HAP-1 (cell line): ENCODE measurements around the gene TRMT10B.
A peak's percentile ranks its signal among the peaks of the same experiment; 100 is the strongest.
"Not testable (repeated sequence)": the region's sequence is repeated elsewhere in the genome, so short reads cannot be mapped to it uniquely, and the experiment has no call there.

Experiments used
- DNase-seq, 2 experiments: peaks; one replicate each; pipeline ENCODE4 v3.0.0-alpha.2; 2016 to 2020; ENCODE audit warnings: low spot score in 2 of 2
- H3K27me3 ChIP-seq: fragments of 250-450 bp; sonication (Bioruptor Pico); 2 replicates; pipeline ENCODE4 v1.5.1; 2020; ENCODE audit warnings: low read depth, mild to moderate bottlenecking, moderate library complexity
- H3K36me3 ChIP-seq: fragments of 250-450 bp; sonication (Bioruptor Pico); replicated peaks from 2 replicates; pipeline ENCODE4 v1.5.1; 2020; ENCODE audit warnings: mild to moderate bottlenecking
- H3K4me1 ChIP-seq: fragments of 250-450 bp; sonication (Bioruptor Pico); 2 replicates; pipeline ENCODE4 v1.5.1; 2020; ENCODE audit warnings: mild to moderate bottlenecking
- H3K4me3 ChIP-seq: fragments of 250-450 bp; sonication (Bioruptor Pico); 2 replicates; pipeline ENCODE4 v1.5.1; 2020; ENCODE audit warnings: mild to moderate bottlenecking, moderate library complexity
- H3K9me3 ChIP-seq: fragments of 250-450 bp; sonication (Bioruptor Pico); 2 replicates; pipeline ENCODE4 v1.5.1; 2020; ENCODE audit warnings: mild to moderate bottlenecking, moderate library complexity
- in situ Hi-C: fragments of 300-500 bp; cut with MboI; formaldehyde crosslinking; loops from 3 replicates; pipeline ENCODE4 v1.14.3; 2020; ENCODE audit warnings: low sequenced_read_pairs, inconsistent platforms, mixed read lengths

Gene TRMT10B

DNA sequence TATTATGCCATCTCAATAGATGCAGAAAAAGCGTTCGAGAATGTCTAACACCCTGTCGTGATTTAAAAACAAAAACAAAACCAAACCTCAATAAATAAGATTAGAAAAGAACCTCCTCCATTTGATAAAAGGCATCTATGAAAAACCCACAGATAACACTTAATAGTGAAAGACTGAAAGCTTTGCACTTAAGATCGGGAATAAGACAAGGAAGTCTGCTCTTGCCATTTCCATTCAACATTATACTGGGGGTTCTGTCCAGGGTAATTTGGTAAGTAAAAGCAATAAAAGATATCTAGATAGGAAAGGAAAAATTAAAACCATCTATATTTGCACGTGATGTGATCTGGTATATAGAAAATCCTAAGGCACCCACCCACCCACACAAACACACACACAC lies 38.5 kb downstream of the TRMT10B start:
- no peak overlapping the region for H3K4me3 ChIP-seq
- H3K27me3 ChIP-seq = no peaks in the 10 kb centered on the region
- no peak for DNase-seq
- no peaks in the 10 kb centered on the region for H3K9me3 ChIP-seq
- H3K36me3 ChIP-seq = no peaks in the 10 kb centered on the region
- in situ Hi-C loops = no loop called here
- no peaks in the 10 kb centered on the region for H3K4me1 ChIP-seq

DNA sequence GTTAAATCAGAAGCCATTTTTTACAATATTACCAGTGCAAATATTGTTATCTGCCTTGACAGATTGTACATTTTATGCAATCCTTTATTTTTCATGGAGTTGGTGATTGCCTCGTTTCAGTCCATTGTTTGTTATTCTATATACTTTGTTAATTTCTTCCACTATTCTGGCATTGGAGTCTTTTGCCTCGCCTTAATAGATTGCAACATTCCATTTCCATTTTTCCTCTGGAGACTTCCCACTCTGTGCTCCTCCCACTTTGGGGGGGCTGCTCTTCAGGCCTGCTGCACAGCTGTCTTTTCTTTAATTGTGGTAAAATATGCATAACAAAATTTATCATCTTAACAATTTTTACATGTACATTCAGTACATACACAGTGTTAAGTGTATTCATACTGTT lies 42.6 kb downstream of the TRMT10B start:
- DNase-seq = no peak
- Histone ChIP-seq H3K4me1 (peaks cover 5% of the 10 kb centered on the region), H3K9me3 (no peaks in the 10 kb centered on the region), H3K36me3 (no peaks in the 10 kb centered on the region), H3K4me3 (no peak overlapping the region), H3K27me3 (no peaks in the 10 kb centered on the region)
- in situ Hi-C loops = no loop called here

DNA sequence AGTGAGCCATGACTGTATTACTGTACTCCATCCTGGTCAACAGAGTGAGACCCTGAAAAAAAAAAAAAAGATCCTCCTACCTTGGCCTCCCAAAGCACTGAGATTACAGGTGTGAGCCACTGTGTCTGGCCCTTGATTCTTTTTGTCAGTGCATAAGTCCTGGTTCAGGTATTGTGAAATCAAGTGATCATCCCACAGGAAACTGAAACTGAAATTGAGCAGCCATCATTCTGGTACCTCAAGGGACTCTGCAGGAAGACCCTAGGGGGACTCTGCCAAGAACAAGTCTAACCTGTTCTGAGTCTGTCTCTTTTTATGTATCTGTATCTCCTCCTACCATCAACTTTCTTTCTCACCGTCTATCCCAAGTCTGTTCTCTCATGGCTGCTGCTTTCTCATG lies 45.1 kb downstream of the TRMT10B start:
- no peak for DNase-seq
- Histone ChIP-seq H3K9me3 (no peaks in the 10 kb centered on the region), H3K4me3 (no peak overlapping the region), H3K4me1 (peaks cover 12% of the 10 kb centered on the region), H3K27me3 (no peaks in the 10 kb centered on the region), H3K36me3 (no peaks in the 10 kb centered on the region)
- in situ Hi-C loops = no loop called here

DNA sequence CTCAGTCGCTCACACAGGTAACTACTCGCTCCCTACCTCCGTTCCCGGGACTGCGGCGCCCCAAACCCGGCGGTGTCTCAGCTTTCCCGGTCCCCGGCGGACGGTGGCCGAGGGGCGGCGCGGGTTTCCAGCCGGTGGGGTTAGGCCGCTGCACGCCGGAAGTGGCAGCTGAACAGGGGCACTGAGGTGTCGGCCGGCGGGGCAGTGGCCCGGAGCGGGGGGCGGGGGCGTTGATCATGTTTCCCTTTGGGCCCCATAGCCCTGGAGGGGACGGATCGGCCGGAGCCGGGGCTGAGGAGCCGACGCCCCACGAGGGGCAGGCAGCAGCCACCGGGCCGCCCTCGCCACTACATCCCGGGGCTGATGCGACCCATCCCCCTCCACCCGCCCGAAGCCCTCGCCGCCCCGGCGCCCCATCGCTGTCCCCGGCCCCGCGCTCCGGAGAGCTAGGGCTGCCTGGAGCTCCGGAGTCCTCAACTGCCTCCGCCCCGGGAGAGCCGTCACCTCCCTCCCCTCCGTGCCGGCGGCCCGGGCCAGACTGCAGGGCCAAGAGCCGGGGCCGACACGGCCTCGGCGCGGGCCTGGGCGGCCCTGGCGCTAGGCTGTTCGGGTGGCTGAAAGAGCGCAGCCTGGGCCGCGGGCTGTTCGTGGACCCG lies 47.2 kb downstream of the TRMT10B start, which contains the start of gene DCAF10:
Gene DCAF10 (plus strand): TSS at position 167 of the 656 bp plus-strand sequence. CDS start 70 bp downstream, at position 237.
- Histone ChIP-seq H3K4me3 (peak within 1 kb of the TSS; percentile 64), H3K9me3 (no peaks in the 10 kb centered on the region), H3K4me1 (peaks cover 12% of the 10 kb centered on the region), H3K27me3 (no peaks in the 10 kb centered on the region), H3K36me3 (no peaks in the 10 kb centered on the region)
- DNase-seq = peak; percentile 60 to 93
- in situ Hi-C loops = no loop called here

DNA sequence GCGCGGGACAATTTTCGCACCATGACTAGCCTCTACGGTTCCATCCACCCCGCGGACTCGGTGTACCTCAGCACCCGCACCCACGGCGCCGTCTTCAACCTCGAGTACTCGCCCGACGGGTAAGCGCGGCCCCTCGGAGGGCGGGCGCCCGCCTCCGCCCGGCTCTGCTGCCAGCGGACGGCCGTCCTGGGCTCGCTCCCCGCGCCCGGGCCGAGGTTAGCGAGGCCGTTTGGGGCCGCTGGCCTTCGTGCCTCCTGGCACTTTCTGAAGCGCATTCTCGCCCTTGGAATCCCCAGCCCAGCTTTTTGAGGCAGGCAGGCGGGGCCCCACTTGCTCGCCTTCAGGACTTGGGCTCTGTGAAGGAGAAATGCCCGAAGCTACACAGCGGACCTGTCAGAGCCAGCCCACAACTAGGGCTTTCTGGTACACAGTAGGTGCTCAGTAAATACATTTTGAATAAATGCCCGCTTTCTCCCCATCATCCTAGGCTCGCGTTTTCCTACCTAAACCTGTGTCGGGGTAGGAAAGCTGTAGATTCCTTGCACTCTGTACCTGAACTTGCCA lies 47.8 kb downstream of the TRMT10B start:
- Histone ChIP-seq H3K9me3 (no peaks in the 10 kb centered on the region), H3K27me3 (no peaks in the 10 kb centered on the region), H3K36me3 (no peaks in the 10 kb centered on the region), H3K4me3 (peak overlapping the region; percentile 64), H3K4me1 (peaks cover 12% of the 10 kb centered on the region)
- in situ Hi-C loops = no loop called here
- DNase-seq = peak; percentile 8 to 40

DNA sequence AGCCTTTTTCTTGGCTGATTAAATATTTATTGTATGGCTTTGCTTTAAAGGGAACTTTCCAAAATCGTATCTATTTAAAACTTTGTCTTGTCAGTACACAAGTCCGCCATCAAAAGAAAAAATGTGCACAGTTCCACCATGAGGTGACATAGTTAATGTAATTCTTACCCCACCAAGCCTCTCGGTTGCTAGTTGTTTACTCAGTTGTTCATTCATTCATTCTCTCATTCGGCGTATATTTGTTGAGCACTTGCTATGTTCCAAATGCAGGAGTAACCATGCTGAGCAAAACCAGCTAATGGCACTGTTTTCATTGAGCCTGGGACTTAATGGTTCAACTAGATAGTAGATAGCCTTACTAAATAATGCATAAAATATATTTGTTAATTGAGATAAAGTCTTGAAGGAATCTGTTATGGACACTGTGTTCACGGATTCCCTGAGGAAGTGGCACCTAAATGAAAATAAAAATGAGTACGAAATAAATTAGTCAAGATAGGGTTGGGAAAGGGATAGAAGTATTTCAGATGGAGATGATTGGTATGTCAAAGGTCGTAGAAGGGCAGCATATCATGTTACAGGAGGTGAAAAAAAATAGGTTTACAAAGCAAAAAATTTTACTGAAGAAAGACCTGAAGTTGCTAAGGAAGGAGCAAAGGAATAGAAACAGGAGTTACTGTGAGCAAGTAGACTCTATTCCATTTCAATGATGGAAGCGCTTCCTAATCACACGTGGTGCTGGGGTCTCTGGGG lies 48.5 kb downstream of the TRMT10B start:
- H3K4me1 ChIP-seq = peaks cover 12% of the 10 kb centered on the region
- DNase-seq = peak in 1 of 2 experiments; percentile 11
- H3K36me3 ChIP-seq = no peaks in the 10 kb centered on the region
- no peaks in the 10 kb centered on the region for H3K9me3 ChIP-seq
- H3K4me3 ChIP-seq = peak overlapping the region; percentile 64
- in situ Hi-C loops = no loop called here
- no peaks in the 10 kb centered on the region for H3K27me3 ChIP-seq

DNA sequence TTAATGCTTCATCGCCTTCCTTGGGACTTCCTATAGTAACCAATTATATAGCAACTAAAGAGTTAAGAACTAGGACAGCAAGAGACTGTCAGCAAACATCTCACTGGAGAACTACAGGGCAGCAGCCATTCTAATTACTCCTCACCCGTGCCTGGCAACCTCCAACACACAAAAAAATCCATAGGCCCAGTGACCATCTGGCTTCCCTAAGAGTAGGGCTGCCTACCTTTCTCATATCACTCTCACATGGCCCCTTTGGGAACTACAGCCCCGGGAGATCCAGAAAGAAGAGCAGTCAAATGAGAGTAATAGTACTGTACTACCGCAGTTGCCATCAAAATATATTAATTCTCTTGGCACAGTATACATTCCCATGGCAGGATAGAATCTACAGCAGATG lies 52.7 kb downstream of the TRMT10B start:
- H3K9me3 ChIP-seq = no peaks in the 10 kb centered on the region
- H3K27me3 ChIP-seq = no peaks in the 10 kb centered on the region
- in situ Hi-C loops = no loop called here
- no peak overlapping the region for H3K4me3 ChIP-seq
- peaks cover 3% of the 10 kb centered on the region; the same call in 1 of the 2 replicates for H3K36me3 ChIP-seq
- peaks cover 7% of the 10 kb centered on the region for H3K4me1 ChIP-seq
- DNase-seq = no peak

DNA sequence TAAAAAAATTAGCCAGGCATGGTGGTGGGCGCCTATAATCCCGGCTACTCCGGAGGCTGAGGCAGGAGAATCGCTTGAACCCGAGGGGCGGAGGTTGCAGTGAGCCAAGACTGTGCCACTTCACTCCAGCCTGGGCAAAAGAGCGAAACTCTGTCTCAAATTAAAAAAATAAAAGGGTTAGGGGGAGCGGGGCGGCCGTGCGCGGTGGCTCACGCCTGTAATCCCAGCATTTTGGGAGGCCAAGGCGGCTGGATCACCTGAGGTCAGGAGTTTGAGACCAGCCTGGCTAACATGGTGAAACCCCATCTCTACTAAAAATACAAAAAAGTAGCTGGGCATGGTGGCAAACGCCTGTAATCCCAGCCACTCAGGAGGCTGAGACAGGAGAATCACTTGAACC lies 56.1 kb downstream of the TRMT10B start:
- DNase-seq, H3K4me1 ChIP-seq, in situ Hi-C loops: not testable (repeated sequence)

DNA sequence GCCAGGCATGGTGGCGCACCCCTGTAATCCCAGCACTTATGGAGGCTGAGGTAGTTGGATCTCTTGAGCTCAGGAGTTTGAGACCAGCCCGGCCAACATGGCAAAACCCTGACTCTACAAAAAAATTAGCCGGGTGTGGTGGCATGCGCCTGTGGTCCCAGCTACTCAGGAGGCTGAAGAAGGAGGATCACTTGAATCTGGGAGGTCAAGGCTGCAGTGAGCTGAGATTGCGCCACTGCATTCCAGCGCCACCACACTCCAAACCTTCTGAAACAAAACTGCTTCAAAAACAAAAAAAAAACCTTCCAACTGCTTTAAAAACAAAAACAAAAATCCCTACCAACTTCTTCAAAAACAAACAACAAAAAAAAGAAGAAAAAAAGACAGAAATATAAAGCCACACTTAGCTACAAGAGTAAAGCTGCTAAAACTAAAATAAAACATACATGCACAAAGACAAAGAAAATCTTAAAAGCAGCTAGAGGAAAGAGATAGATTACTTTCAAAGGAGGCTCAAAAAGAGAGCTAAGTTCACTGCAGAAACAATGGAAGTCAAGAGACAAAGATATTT lies 58.4 kb downstream of the TRMT10B start:
- H3K4me1 ChIP-seq = no peaks in the 10 kb centered on the region
- peaks cover 3% of the 10 kb centered on the region for H3K36me3 ChIP-seq
- no peak for DNase-seq
- H3K4me3 ChIP-seq = no peak overlapping the region
- in situ Hi-C loops = no loop called here
- H3K27me3 ChIP-seq = no peaks in the 10 kb centered on the region
- no peaks in the 10 kb centered on the region for H3K9me3 ChIP-seq

More for the DNA sequence above, 56.1 kb downstream of the TRMT10B start:
- H3K9me3 ChIP-seq, H3K36me3 ChIP-seq, H3K27me3 ChIP-seq, H3K4me3 ChIP-seq: not testable (repeated sequence)

DNA sequence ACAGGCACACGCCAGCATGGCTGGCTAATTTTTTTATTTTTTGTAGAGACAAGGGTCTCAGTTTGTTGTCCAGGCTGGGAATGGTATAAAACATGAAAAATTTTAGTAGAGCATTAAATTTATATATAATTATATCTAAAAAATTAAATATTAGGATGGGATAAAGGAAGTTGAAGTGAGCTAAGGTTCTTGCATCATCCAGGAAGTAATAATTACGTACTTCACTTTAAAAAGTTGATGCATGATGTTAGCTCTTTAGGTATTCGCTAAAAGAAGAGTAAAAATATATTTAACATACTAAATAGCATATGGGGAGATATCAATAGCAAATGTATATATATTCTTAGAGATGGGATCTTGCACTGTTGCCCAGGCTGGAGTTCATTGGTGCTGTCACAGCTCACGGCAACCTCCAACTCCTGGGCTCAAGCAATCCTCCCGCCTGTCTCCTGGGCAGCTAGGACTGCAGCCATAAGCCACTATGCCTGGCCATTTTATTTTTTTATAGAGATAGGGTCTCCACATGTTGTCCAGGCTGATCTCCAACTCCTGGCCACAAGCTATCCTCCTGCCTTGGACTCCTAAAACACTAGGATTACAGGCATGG lies 59.3 kb downstream of the TRMT10B start:
- no peak for DNase-seq
- Histone ChIP-seq H3K4me3 (no peak overlapping the region), H3K9me3 (no peaks in the 10 kb centered on the region), H3K4me1 (no peaks in the 10 kb centered on the region), H3K27me3 (no peaks in the 10 kb centered on the region), H3K36me3 (peaks cover 1% of the 10 kb centered on the region)
- in situ Hi-C loops = no loop called here

DNA sequence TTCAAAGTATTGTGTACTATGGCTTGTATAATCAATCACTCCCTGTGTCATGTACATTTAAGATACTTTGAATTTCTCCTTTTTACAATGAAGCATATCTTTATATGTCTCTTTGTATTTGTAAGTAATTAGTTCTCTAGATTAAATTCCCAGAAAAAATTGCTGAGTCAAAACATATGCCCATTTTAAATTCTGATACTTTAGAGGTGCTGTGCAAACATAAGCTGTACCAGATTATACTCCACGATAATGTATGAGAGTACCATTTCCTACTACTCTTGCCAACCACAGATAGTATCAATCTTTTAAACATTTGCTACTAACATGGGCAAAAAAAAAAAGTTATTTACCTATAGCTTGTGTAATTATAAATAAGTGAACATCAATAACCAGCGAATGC lies 65.2 kb downstream of the TRMT10B start:
- peaks cover 13% of the 10 kb centered on the region for H3K4me1 ChIP-seq
- no peaks in the 10 kb centered on the region for H3K27me3 ChIP-seq
- H3K36me3 ChIP-seq = peaks cover 6% of the 10 kb centered on the region; the same call in 1 of the 2 replicates
- no peaks in the 10 kb centered on the region for H3K9me3 ChIP-seq
- in situ Hi-C loops = no loop called here
- no peak overlapping the region for H3K4me3 ChIP-seq
- DNase-seq = no peak

DNA sequence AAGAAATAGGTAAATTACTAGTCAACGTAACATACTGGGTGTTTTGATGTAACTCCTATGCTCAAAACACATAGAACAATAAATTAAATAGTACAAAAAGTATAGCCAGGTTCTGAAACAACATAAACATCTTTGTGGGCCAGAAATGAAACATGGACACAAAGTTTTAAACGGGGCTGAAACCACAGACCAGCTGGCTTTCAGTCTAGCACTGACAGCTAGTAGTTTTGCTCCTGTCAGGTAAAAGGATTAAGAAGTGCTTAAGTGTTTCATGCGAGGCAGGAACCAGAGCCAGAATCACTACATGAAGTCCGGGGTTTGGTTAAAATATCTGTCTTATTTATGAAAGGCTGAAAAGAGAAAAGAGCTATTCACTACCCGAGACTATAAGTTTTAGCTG lies 66.5 kb downstream of the TRMT10B start:
- Histone ChIP-seq H3K27me3 (no peaks in the 10 kb centered on the region), H3K4me1 (peaks cover 13% of the 10 kb centered on the region), H3K4me3 (no peak overlapping the region), H3K9me3 (no peaks in the 10 kb centered on the region), H3K36me3 (peaks cover 9% of the 10 kb centered on the region)
- in situ Hi-C loops = no loop called here
- DNase-seq = no peak

DNA sequence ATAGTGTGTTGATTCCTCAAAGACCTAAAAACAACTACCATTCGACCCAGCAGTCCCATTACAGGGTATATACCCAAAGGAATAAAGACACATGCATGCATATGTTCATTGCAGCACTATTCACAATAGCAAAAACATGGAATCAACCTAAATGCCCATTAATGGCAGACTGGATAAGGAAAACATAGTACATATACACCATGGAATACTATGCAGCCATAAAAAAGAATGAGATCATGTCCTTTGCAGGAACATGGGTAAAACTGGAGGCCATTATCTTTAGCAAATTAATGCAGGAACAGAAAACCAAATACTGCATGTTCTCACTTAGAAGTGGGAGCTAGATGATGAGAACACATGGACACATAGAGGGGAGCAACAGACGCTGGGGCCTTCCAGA lies 71.6 kb downstream of the TRMT10B start:
- H3K27me3 ChIP-seq, DNase-seq, H3K4me1 ChIP-seq, H3K4me3 ChIP-seq, H3K9me3 ChIP-seq, in situ Hi-C loops: not testable (repeated sequence)
- H3K36me3 ChIP-seq = peaks cover 11% of the 10 kb centered on the region
